Fibroblast of lung (primary cell): Measurements from ENCODE around the gene MNT. TPM values are rescaled to one million over a fixed set of nuclear protein-coding genes. Genes with fewer than 3 reads are reported as not detected.

Experiments used
- polyA plus RNA-seq, 2 donors: library from polyadenylated mRNA; depleted of rRNA in 1 of 2; stranded (reverse) in 1 of 2; unstranded in 1 of 2; fragments of >200 nt; gene quantifications; 2 replicates each; pipeline ENCODE4 v1.2.1, GENCODE V29; 2011 to 2012; ENCODE audit warnings: missing spikeins in 1 of 2
- total RNA-seq: library from RNA; depleted of rRNA; stranded (reverse); fragments of >200 nt; gene quantifications from 2 replicates; pipeline ENCODE4 v1.2.1, GENCODE V29; 2014

The MNT gene
- total and polyA plus RNA-seq, 2 donors (not counting 1 experiment from before 2014, with no cell fraction given) = 1.7 to 8.4 TPM

Other genes starting within 250 kb of the MNT start
- gene SMG6, start 97.3 kb downstream of the MNT start, total RNA-seq = 25.7 and 29.9 TPM in 2 replicates
- 14.7 and 15.5 TPM in 2 replicates for gene SMG6, start 97.3 kb downstream of the MNT start, polyA plus RNA-seq
- gene SRR, start 97.1 kb downstream of the MNT start, total RNA-seq = 14.1 and 15.0 TPM in 2 replicates
- gene SRR, start 97.1 kb downstream of the MNT start, polyA plus RNA-seq = 22.3 and 26.0 TPM in 2 replicates
- 42.4 and 47.3 TPM in 2 replicates for gene TSR1, start 64.6 kb downstream of the MNT start, total RNA-seq
- 13.7 and 16.9 TPM in 2 replicates for gene TSR1, start 64.6 kb downstream of the MNT start, polyA plus RNA-seq
- gene SGSM2, start 63.6 kb downstream of the MNT start, total RNA-seq = 25.7 and 31.5 TPM in 2 replicates
- gene SGSM2, start 63.6 kb downstream of the MNT start, polyA plus RNA-seq = 16.2 and 23.4 TPM in 2 replicates
- 12.2 and 12.8 TPM in 2 replicates for gene METTL16, start 110.8 kb upstream of the MNT start, total RNA-seq
- gene METTL16, start 110.8 kb upstream of the MNT start, polyA plus RNA-seq = 13.4 and 15.4 TPM in 2 replicates
- 78.6 and 108 TPM in 2 replicates for gene PAFAH1B1, start 192.6 kb upstream of the MNT start, total RNA-seq
- gene PAFAH1B1, start 192.6 kb upstream of the MNT start, polyA plus RNA-seq = 87.7 and 107 TPM in 2 replicates